Measurements from ENCODE around the gene LRP1.

DNA sequence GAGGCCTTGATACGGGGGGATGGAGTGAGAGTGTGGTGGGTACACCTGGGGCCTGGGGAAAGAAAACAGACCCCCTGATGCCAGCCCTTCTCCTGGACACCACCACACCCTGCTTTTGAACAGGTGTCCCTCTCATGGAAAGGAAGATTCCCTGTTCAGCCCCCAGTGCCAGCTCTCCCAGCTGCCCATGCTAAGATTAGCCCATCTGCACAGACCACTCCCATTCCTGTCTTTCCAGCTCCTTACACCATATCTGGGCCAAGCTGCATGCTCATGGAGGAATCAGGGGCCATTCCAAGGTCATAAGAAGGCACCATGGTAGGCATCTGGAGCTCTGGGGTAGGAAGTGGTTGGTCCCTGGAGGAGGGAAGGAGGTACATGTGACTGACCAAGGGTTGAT lies 29.7 kb upstream of the LRP1 start:
- TF ChIP-seq, protein P1, sequence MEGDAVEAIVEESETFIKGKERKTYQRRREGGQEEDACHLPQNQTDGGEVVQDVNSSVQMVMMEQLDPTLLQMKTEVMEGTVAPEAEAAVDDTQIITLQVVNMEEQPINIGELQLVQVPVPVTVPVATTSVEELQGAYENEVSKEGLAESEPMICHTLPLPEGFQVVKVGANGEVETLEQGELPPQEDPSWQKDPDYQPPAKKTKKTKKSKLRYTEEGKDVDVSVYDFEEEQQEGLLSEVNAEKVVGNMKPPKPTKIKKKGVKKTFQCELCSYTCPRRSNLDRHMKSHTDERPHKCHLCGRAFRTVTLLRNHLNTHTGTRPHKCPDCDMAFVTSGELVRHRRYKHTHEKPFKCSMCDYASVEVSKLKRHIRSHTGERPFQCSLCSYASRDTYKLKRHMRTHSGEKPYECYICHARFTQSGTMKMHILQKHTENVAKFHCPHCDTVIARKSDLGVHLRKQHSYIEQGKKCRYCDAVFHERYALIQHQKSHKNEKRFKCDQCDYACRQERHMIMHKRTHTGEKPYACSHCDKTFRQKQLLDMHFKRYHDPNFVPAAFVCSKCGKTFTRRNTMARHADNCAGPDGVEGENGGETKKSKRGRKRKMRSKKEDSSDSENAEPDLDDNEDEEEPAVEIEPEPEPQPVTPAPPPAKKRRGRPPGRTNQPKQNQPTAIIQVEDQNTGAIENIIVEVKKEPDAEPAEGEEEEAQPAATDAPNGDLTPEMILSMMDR (IDR thresholded peaks at IDR 0.05; ENCODE audit: low read length) = no peak
- no peak for TF ChIP-seq EZH2 (optimal IDR thresholded peaks at IDR 0.05; ENCODE audit: low read depth, low read length)
- TF ChIP-seq EZH2phosphoT487 (IDR thresholded peaks at IDR 0.05; ENCODE audit: low read length) = no peak

Data from MM.1S (cell line).